ENCODE data around the gene HOMER1. TPM values are rescaled to one million over a fixed set of nuclear protein-coding genes. Genes with fewer than 3 reads are reported as not detected.

Gene HOMER1
- total and polyA plus RNA-seq, 8 donors = 4.2 to 14.0 (median 10.6) TPM

DNA sequence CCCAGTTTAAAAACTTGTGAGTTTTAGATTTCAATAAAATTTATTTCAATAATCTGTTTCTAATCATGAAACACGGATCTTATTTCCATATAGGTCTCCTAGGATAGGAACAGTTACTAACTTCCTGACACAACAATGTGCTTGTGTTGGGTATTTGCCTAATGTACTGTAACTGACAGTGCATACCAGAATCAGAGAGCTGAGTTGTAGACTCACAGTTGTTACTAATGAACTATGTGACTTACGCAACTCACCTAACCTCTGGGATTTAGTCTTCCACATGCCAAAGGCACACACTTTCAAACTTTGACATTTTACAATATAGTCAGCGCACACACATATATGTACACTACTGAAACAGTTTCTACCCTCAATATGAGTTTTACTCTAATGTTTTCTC, 77.7 kb downstream of the HOMER1 start:
- Histone ChIP-seq H3K9me3 (no peaks in the 10 kb centered on the region), H3K36me3 (no peaks in the 10 kb centered on the region), H3K27ac (no peak overlapping the region), H3K4me3 (no peak overlapping the region), H3K27me3 (no peaks in the 10 kb centered on the region), H3K4me1 (no peaks in the 10 kb centered on the region)
- TF ChIP-seq, protein P1, sequence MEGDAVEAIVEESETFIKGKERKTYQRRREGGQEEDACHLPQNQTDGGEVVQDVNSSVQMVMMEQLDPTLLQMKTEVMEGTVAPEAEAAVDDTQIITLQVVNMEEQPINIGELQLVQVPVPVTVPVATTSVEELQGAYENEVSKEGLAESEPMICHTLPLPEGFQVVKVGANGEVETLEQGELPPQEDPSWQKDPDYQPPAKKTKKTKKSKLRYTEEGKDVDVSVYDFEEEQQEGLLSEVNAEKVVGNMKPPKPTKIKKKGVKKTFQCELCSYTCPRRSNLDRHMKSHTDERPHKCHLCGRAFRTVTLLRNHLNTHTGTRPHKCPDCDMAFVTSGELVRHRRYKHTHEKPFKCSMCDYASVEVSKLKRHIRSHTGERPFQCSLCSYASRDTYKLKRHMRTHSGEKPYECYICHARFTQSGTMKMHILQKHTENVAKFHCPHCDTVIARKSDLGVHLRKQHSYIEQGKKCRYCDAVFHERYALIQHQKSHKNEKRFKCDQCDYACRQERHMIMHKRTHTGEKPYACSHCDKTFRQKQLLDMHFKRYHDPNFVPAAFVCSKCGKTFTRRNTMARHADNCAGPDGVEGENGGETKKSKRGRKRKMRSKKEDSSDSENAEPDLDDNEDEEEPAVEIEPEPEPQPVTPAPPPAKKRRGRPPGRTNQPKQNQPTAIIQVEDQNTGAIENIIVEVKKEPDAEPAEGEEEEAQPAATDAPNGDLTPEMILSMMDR (IDR thresholded peaks at IDR 0.05) = no peak
- ATAC-seq (peak; percentile 71), DNase-seq (no peak)
- intact Hi-C loops (cut with DNase I) = no loop called here

DNA sequence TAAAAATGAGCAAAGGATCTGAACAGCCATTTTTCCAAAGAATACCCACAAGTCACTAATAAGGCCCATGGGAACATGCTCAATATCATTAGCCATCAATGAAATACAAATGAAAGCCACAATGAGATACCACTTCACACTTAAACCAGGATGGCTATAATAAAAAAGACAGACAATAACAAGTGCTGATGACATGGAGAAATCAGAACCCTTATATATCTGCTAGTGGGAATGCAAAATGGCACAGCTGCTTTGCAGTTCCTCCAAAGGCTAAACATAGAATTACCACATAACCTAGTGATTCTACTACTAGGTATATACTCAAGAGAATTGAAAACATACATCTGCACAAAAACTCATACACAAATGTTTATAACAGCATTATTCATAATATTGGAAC, 83.7 kb downstream of the HOMER1 start:
- no peak for ATAC-seq
- Histone ChIP-seq H3K4me1 (no peaks in the 10 kb centered on the region), H3K9me3 (no peaks in the 10 kb centered on the region), H3K27me3 (no peaks in the 10 kb centered on the region), H3K36me3 (no peaks in the 10 kb centered on the region), H3K4me3 (no peak overlapping the region), H3K27ac (no peak overlapping the region)
- TF ChIP-seq, protein P1 (IDR thresholded peaks at IDR 0.05) = no peak
- no peak for DNase-seq
- intact Hi-C loops (cut with DNase I) = no loop called here

DNA sequence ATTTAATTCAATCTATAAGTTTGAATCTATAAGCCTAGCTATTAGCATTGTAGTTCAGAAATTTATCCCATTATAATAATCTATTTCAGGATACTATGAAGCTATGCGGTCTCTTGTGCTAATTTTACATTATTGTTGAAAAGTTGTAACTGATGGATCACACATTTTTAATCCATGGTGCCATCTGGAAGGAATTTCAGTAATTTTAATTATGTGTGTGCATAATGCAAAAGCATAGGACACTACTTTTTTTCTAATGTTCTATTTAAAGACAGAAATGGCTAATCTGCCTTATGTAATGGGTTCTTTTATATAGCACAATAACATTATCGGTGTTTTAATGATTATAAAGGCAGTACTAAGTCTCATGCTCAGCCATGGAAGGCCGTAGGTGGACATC, 90.6 kb downstream of the HOMER1 start:
- DNase-seq (no peak), ATAC-seq (no peak)
- Histone ChIP-seq H3K27ac (no peak overlapping the region), H3K4me3 (no peak overlapping the region), H3K27me3 (no peaks in the 10 kb centered on the region), H3K36me3 (no peaks in the 10 kb centered on the region), H3K9me3 (no peaks in the 10 kb centered on the region), H3K4me1 (no peaks in the 10 kb centered on the region)
- intact Hi-C loops (cut with DNase I) = no loop called here
- TF ChIP-seq, protein P1 (IDR thresholded peaks at IDR 0.05) = no peak

DNA sequence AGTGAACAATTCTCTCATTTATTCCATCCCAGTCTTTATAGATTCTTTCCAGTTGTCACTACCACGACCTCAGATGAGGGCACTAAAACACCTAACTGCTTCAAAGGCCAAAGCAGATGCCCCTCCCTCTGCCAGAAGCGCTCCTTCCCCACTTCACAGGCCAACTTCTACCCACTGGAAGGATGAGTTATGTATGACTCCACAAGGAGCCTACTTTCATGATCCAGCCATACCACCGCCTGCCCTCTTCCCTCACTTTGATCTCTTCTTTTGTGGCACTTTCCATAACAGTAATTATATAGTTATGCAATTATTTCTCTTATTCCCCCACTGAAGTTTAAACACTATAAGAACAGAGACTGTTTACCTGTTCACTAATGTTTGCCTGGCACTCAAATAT, 93.7 kb downstream of the HOMER1 start:
- TF ChIP-seq, protein P1 (IDR thresholded peaks at IDR 0.05) = no peak
- Histone ChIP-seq H3K27me3 (no peaks in the 10 kb centered on the region), H3K36me3 (no peaks in the 10 kb centered on the region), H3K4me1 (no peaks in the 10 kb centered on the region), H3K27ac (no peak overlapping the region), H3K9me3 (no peaks in the 10 kb centered on the region), H3K4me3 (no peak overlapping the region)
- no peak for DNase-seq
- intact Hi-C loops (cut with DNase I) = no loop called here
- ATAC-seq = no peak

DNA sequence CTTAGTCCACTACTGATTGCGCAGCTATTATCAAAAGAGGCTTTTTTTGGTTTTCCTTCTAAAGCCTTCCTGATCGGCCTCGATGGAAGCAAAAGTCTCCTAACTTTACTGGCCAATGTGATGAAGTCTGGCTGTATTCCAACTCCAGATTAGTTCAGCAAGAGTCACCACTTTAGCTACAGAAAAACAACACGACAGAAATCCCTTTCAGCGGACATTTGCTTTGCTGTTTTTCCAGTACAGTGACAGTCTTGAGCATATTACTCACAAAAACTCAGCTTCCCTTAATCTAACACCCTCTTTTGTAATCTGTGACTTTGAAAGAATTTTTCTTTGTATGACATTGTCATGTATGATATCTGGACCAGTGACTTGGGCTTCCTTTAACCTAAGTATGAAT, 95.7 kb downstream of the HOMER1 start:
- TF ChIP-seq, protein P1 (IDR thresholded peaks at IDR 0.05) = no peak
- no peaks in the 10 kb centered on the region for H3K4me1 ChIP-seq
- H3K4me3 ChIP-seq = no peak overlapping the region
- intact Hi-C loops (cut with DNase I) = no loop called here
- H3K9me3 ChIP-seq = no peaks in the 10 kb centered on the region
- no peak for ATAC-seq
- no peak for DNase-seq
- no peaks in the 10 kb centered on the region for H3K27me3 ChIP-seq
- no peak overlapping the region for H3K27ac ChIP-seq
- no peaks in the 10 kb centered on the region for H3K36me3 ChIP-seq
